RWPE1 (cell line): ENCODE measurements around the gene FGFR3.
A peak's percentile ranks its signal among the peaks of the same experiment; 100 is the strongest.

Experiments
- CTCF ChIA-PET: fragments of 350-600 bp; sonication (Branson Sonifier 250); formaldehyde crosslinking; extraction: SDS; loops from one replicate; lab custom pipeline; 2021; lab: Yijun Ruan, JAX
- POLR2A ChIA-PET: fragments of 400-600 bp; formaldehyde crosslinking; extraction: SDS; loops from one replicate; lab custom pipeline; 2020; ENCODE audit warnings: antibody characterized with exemption; ENCODE audit not compliant: low non-redundant PET; lab: Yijun Ruan, JAX
- DNase-seq: peaks from one replicate; pipeline ENCODE4 v3.0.0; 2012; ENCODE audit warnings: low spot score
- H3K27ac ChIP-seq: fragments of 450-650 bp; 2 replicates; pipeline ENCODE4 v1.5.1; 2017
- TF ChIP-seq, protein P1 (sequence below): fragments of 450-650 bp; conservative IDR thresholded peaks from 2 replicates; pipeline ENCODE4 v1.5.1; 2017; ENCODE audit warnings: low read depth, mild to moderate bottlenecking

Gene FGFR3

DNA sequence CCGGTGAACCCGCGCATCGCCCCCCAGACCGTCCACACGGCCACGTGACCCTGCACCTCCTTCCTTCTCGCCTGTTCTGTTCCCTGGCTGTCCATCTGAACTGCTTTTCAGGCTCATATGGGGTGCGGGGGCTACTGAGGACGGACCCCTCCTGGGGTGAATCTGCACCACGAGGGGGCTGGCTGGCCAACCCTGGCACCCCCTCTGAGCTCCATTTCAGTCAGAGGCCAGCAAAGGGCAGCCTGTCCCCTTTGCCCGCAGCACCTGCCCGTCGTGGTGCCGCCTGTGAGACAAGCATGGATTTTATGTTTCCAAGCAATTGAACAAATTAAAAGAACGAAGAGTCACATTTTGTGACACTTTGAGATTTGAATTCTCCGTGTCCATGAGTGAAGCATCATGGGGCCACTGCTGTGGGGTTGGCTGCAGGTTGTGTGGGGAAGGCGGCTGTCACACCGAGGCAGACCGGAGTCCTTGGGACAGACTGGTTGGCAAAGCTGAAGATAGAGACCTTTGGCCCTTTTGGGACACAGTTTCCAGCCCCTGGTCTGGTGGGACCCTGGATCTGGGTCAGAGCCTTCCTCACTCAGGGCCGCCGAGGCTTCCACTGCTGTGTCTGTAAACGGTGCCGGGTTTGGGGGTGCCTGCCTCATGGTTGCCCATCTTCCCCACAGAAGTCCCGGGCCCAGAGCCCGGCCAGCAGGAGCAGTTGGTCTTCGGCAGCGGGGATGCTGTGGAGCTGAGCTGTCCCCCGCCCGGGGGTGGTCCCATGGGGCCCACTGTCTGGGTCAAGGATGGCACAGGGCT is 5.7 kb downstream of the FGFR3 start:
- TF ChIP-seq, protein P1, sequence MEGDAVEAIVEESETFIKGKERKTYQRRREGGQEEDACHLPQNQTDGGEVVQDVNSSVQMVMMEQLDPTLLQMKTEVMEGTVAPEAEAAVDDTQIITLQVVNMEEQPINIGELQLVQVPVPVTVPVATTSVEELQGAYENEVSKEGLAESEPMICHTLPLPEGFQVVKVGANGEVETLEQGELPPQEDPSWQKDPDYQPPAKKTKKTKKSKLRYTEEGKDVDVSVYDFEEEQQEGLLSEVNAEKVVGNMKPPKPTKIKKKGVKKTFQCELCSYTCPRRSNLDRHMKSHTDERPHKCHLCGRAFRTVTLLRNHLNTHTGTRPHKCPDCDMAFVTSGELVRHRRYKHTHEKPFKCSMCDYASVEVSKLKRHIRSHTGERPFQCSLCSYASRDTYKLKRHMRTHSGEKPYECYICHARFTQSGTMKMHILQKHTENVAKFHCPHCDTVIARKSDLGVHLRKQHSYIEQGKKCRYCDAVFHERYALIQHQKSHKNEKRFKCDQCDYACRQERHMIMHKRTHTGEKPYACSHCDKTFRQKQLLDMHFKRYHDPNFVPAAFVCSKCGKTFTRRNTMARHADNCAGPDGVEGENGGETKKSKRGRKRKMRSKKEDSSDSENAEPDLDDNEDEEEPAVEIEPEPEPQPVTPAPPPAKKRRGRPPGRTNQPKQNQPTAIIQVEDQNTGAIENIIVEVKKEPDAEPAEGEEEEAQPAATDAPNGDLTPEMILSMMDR = no peak
- DNase-seq = no peak
- ChIA-PET POLR2A (no interaction called here), CTCF (interaction anchor here (0.7 to 1.4 kb wide), 3 partner anchors 10 to 51 kb away, joined by 3 to 4 read pairs (median 4); no protein-coding TSS in a partner anchor)
- H3K27ac ChIP-seq = peak overlapping the region; percentile 91

- TF ChIP-seq, protein P1 = no peak
- POLR2A ChIA-PET = no interaction called here
- CTCF ChIA-PET = interaction anchor here (0.5 to 0.7 kb wide), 2 partner anchors 13 to 52 kb away, joined by 3 to 4 read pairs; no protein-coding TSS in a partner anchor
- H3K27ac ChIP-seq = peak overlapping the region; percentile 91
- DNase-seq = no peak
Observed at GRCh38 chr4:1799387-1800375, 6.6 kb downstream of the FGFR3 start.

DNA sequence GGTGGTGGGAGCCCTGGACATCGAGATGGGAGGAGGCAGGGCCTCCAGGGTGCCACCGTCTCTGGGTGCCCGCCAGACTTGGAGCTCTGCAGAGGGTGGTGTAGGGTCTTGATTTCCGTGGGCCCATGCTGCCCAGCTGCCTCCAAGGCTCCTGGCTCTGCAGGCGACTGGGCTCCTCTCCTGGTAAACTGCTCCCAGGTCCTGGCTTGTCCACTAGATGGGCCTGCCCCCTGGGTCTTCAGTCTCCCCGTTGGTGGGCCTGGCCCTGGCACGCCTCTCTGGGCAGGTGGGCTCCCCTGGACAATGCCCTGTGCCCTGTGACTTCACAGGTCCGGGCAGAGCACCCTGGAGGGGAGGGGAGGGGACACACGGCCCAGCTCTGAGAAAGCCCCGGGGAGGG is 7.7 kb downstream of the FGFR3 start:
- TF ChIP-seq, protein P1 = no peak
- DNase-seq = no peak
- peak overlapping the region; percentile 91 for H3K27ac ChIP-seq
- CTCF ChIA-PET = interaction anchor here (0.5 to 0.7 kb wide), 2 partner anchors 53 to 483 kb away, joined by 3 to 4 read pairs; no protein-coding TSS in a partner anchor
- POLR2A ChIA-PET = no interaction called here

GRCh38 chr4:1801286-1801958 is 8.3 kb downstream of the FGFR3 start:
- CTCF ChIA-PET = interaction anchor here (0.5 kb wide), 1 partner anchor 482 kb away, joined by 3 read pairs; no protein-coding TSS in a partner anchor
- TF ChIP-seq, protein P1 = no peak
- no peak for DNase-seq
- POLR2A ChIA-PET = no interaction called here
- H3K27ac ChIP-seq = peak overlapping the region; percentile 91

GRCh38 chr4:1802151-1802715 is 9.1 kb downstream of the FGFR3 start:
- CTCF ChIA-PET = no interaction called here
- POLR2A ChIA-PET = no interaction called here
- TF ChIP-seq, protein P1 = no peak
- peak overlapping the region; percentile 91 for H3K27ac ChIP-seq
- DNase-seq = no peak
